ENCODE measurements around the gene PCDH9. TPM values are rescaled to one million over a fixed set of nuclear protein-coding genes. Genes with fewer than 3 reads are reported as not detected.
"Not testable (repeated sequence)": the region's sequence is repeated elsewhere in the genome, so short reads cannot be mapped to it uniquely, and the experiment has no call there.

The PCDH9 gene
- total RNA-seq, 1 experiment from 2014 or later = 0.12 TPM

DNA sequence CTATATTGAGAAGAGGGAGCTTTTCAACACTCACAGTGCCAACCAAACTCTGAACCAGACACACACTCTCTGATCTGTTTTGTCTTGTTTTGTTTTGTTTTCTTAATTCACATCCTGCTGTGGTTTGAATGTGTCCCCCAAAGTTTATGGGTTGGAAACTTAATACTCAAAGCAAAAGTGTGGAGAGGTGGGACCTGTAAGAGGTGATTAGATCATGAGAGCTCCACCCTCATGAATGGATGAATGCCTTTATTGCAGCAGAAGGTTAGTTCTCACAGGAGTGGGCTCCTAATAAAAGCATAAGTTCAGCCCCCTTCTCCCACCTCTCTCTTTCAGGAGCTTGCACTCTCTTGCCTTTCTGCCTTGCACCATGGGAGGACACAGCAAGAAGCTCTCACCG is 957.1 kb downstream of the PCDH9 start:
- DNase-seq (ENCODE audit: low read depth) = no peak

DNA sequence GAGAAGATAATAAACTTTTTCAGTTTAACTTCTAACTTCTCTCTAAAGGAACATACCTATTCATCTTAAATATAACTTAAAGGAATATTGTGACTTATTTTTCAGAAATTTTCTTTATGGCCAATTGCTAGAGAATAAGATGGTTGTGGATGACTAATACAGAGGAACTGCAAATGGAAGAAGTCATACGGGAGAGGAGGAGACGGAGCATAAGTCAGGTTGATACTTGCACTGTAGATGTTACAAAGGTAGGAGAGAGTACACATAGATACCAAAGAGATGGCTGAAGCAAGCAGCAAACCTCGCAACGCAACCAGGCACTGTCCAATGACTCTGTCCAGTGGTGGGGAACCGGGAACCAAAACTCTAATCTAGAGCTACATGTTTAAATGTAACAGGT is 963.4 kb downstream of the PCDH9 start:
- no peak for DNase-seq (ENCODE audit: low read depth)

DNA sequence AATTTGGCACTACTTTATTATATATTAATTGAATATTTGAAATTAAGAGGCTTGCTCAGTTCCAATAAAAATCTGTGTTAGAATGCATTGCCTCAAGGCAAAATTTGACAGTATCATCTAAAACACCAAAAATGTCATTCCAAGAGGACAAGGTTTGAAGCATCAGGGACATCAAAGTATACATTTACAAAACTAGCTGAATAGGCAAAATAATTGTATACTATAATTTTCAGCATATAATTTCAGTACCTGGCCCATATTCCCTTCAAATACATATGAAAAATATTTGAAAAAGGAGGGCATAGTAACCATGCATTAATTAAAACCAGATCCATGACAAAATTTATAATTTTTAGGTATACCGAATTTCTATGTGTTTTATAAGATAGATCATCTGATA is 963.8 kb downstream of the PCDH9 start:
- no peak for DNase-seq (ENCODE audit: low read depth)

DNA sequence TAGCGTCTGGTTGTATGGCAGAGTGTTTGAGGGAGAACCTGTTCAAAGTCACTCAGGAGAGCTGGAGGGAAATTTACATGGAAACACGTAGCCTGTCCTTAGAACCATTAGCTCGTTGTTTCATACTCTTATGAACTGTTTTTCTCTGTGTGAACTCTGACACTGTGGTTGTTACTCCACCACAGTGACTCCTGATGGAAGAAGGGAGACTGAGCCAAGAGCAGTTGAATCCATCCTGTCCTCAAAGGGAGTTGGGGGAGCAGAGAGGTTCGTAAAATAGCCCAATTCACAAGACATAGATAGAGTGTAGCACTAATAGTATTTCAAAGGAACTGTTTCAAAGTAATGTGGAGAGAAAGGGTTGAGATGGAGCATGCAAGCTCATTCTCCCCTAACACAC is 964.8 kb downstream of the PCDH9 start:
- DNase-seq (ENCODE audit: low read depth) = no peak

DNA sequence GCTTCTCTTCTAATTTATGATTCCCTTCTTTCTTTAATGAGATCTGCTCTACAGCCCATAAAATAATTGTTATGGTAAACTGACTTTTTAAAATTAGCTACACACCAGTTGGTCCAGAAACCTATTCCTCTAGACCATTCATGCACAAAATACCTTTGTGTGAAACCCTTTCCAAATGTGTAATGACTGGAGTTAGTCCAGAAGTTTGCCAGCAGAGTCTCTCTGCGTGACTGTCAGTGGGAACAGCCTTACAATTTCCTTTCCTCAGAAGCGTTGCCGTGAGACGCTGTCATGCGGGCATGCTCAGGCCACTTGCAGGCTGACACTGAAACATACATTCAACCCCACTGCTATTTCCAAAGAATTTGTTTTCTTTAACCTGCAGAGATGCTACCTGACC is 965.2 kb downstream of the PCDH9 start:
- DNase-seq (ENCODE audit: low read depth) = no peak

DNA sequence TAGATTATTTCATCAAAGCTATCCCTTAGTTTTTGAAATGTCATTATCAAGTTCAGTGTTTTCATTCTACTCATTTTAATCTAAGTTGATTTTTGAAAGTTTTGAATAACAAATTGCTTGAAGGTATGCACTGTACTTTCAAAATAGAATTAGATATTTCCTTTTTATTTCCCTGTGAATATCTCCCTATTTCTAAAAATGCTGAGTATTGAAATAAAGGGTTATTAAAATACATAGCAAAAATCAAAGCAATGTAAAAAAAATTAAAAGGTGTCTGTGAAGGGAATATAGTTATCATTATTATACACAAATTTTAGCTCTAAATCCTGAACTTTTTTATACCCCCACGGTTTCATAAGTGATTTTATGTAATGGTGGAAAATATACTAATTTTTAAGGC is 967.8 kb downstream of the PCDH9 start:
- DNase-seq (ENCODE audit: low read depth) = no peak

DNA sequence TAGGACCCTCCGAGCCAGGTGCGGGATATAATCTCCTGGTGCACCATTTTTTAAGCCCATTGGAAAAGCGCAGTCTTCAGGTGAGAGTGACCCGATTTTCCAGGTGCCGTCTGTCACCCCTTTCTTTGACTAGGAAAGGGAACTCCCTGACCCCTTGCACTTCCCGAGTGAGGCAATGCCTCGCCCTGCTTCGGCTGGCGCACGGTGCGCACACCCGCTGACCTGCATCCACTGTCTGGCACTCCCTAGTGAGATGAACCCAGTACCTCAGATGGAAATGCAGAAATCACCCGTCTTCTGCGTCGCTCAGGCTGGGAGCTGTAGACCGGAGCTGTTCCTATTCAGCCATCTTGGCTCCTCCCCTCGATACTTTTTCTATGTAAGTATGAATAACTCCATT is 970.7 kb downstream of the PCDH9 start:
- not testable (repeated sequence) for DNase-seq (ENCODE audit: low read depth)
